ENCODE data around the gene GP1BB.

Gene GP1BB

GRCh38 chr22:19756288-19757128 lies 33.2 kb downstream of the GP1BB start:
- no peak for DNase-seq (ENCODE audit: low spot score)

GRCh38 chr22:19757140-19757984 lies 34.0 kb downstream of the GP1BB start:
- no peak for DNase-seq (ENCODE audit: low spot score)

- no peak for DNase-seq (ENCODE audit: low spot score)
Measured at GRCh38 chr22:19757985-19758895, 34.9 kb downstream of the GP1BB start.

- no peak for DNase-seq (ENCODE audit: low spot score)
Measured at GRCh38 chr22:19758896-19759426, 35.6 kb downstream of the GP1BB start.

- no peak for DNase-seq (ENCODE audit: low spot score)
Measured at GRCh38 chr22:19759427-19760057, 36.2 kb downstream of the GP1BB start.

GRCh38 chr22:19760058-19760950 lies 37.0 kb downstream of the GP1BB start, which contains the start of gene TBX1:
TSS of gene TBX1 (plus strand) at chr22:19760778. CDS start at chr22:19760844, 66 bp downstream.
- no peak for DNase-seq (ENCODE audit: low spot score)

- no peak for DNase-seq (ENCODE audit: low spot score)
Measured at GRCh38 chr22:19760951-19761724, 37.8 kb downstream of the GP1BB start.

- no peak for DNase-seq (ENCODE audit: low spot score)
Measured at GRCh38 chr22:19761725-19762567, 38.6 kb downstream of the GP1BB start.

- no peak for DNase-seq (ENCODE audit: low spot score)
Measured at GRCh38 chr22:19762568-19763457, 39.5 kb downstream of the GP1BB start.

GRCh38 chr22:19763458-19764298 lies 40.3 kb downstream of the GP1BB start:
- no peak for DNase-seq (ENCODE audit: low spot score)

GRCh38 chr22:19764299-19764593 lies 40.9 kb downstream of the GP1BB start:
- no peak for DNase-seq (ENCODE audit: low spot score)

- DNase-seq (ENCODE audit: low spot score) = no peak
Measured at GRCh38 chr22:19764636-19765476, 41.5 kb downstream of the GP1BB start.

- DNase-seq (ENCODE audit: low spot score) = no peak
Measured at GRCh38 chr22:19765477-19766239, 42.3 kb downstream of the GP1BB start.

GRCh38 chr22:19766240-19766510 lies 42.8 kb downstream of the GP1BB start:
- no peak for DNase-seq (ENCODE audit: low spot score)
